Putamen (tissue), 1 donor: ENCODE measurements around the gene AKAP5.
"Not testable (repeated sequence)": the region's sequence is repeated elsewhere in the genome, so short reads cannot be mapped to it uniquely, and the experiment has no call there.

Experiments used
- DNase-seq: peaks from one replicate; pipeline ENCODE4 v3.0.0-alpha.2; 2016; ENCODE audit warnings: low spot score

Gene AKAP5

DNA sequence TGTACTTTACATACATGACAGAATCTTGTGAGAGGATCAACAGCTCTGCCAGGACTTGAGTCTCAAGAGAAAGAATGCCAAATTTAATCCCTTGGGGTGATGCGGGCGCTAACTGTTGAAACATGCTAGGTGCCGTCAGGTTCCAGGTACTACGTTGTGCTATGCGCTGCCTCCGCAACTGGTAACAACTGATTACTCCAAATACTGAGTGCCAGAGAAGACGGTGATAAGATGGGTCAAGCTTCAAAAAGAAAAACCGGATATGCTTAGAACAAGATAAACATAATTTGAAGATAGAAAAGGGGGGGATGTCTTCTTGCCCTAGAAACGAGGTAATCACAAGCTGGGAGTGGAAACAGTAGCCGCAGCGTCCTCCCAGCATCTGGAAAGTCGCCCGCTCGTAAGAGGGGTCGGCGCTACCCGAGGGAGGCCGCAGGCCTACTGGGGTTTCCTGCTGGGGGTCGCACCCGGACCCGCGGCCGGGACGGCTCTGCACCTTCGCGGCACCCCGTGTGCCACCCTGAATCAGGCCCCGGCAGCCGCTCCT, 37.7 kb downstream of the AKAP5 start:
- DNase-seq: no peak

DNA sequence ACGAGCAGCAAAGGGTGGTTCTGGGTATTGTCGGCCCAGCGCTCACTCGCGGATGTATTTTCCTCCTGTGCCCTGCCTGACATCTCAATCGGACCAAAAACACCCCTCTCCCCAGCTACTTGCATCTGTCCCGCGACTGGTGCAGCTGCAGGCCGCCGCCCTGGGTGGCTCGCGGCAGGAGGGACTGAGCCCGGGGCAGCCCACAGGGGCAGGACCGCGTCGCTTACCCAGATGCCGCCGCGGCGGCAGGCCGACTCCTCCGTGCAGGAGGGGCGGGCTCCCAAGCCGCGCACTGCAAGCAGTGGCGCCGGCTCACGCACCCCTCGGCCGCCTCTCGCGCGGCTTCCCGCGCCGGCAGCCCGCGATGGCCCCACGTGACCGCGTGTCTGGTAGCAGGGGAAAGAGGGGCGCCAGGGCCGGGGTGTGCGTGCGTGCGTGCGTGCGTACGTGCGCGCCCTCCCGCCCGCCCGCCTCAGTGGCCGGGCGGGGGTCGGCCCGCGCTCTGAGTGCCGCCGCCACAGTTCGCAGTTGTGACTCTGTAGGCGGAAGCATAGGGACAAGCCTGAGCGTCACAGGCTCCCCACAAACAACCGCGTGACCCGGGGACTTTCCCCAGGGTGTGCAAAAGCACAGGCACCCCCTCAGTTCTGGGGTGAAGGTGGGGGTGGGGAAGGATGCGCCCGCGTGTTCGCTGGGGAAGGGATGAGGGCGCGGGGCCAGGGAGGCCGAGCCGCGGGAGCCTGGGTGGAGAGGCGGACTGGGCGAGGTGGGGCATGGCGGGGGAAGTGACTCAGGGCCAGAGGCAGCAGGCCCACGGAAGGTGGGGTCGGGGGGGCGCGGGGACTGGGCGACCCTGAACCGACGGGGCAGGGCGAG, 38.4 kb downstream of the AKAP5 start, which contains the start of gene ZBTB25:
TSS of gene ZBTB25 (minus strand) at position 405 of the 876 bp plus-strand sequence. CDS start 13,305 bp downstream, outside the sequence.
- DNase-seq: peak; percentile 93

DNA sequence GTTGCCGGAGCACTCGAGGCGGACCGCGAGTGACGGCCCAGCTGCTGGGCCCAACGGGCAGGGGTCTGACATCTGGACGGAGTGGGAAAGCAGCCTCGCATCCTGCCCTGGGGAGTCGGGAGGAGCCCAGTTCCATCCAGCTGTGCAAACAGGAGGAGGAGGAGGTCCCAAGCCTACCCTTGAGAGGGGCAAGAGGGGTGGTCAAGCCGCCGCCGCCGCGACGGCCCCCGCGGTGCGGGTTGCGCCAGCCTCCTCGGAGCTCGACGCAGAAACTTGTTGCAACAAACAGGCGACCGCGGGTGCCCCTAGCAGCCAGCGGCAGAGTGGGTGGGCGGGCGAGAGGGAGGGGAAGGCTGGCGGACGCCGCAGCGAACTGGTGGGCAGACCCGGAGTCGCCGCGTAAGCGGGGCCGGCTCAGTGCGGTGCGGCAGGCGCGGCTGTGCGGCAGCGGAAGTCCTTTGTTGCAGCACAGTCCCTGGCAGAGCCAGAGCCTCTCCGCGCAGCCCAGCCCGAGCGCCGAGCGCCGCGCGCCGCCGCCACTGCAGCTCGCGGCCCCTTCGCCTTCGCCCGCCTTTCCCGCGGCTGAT, 39.1 kb downstream of the AKAP5 start, which contains the start of gene ZBTB1:
TSS of gene ZBTB1 (plus strand) at position 461 of the 587 bp plus-strand sequence. CDS start 16,735 bp downstream, outside the sequence.
- DNase-seq: peak; percentile 74

DNA sequence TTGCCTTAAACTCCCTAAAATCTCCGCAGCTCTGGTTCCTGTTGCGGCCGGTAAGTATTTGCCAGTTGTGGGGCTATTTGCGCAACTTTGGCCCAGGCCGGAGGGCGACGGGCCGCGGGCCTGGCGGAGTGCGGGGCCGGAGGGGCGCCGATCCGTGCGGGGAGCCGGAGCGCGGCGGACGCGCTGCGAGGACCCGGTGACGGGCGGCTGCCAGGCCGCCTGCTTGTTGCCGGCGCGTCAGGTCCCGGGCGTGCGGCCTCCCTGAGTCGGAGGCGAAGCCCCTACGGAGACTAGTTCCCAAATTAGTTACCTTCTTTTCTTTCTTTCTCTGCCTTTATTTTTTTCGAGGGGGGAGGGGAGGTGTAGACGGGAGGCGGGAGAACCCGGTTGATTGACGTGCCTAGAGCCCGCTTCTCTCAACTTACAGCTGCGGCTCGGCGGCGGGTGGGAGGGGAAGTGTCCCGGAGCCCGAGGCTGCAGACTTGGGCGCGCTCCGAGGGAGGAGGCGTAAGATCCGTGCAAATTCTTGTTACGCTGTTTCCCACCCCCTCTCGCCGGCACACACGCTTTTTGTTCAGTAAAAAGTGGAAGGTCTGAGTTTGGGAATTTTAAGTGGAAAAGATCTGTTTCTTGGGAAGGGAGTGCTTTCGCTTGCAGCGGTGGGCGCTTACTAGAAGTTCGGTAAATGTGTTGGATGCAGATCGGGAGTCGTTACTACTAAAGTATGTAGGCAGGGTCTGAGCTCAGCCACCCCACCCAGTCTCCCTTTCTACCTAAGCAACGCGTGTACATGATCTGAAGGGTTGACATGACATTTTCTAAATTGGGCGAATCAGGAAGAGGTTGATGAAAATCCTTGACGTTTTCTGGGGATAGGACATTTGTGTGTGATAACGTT, 39.8 kb downstream of the AKAP5 start:
- peak; percentile 92 for DNase-seq

DNA sequence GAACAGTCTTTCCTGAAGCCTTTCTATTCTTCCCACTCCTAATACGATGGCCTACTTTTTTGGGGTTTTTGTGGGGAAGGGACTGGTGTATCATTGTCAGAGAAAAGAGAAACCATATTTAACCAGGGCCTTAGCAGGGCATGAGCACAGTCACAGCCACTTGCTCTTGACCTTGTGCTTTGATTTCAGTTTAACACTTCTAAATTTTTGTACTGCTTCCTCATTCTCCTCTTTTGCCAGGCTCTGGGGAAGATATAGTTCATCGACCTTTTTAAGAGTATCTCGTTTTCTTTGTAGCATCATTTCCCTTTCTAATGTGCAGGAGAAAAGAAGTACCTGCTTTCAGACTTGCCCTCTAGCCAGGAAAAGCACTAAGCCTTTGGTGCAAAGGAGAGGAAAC, 41.4 kb downstream of the AKAP5 start:
- DNase-seq: no peak

DNA sequence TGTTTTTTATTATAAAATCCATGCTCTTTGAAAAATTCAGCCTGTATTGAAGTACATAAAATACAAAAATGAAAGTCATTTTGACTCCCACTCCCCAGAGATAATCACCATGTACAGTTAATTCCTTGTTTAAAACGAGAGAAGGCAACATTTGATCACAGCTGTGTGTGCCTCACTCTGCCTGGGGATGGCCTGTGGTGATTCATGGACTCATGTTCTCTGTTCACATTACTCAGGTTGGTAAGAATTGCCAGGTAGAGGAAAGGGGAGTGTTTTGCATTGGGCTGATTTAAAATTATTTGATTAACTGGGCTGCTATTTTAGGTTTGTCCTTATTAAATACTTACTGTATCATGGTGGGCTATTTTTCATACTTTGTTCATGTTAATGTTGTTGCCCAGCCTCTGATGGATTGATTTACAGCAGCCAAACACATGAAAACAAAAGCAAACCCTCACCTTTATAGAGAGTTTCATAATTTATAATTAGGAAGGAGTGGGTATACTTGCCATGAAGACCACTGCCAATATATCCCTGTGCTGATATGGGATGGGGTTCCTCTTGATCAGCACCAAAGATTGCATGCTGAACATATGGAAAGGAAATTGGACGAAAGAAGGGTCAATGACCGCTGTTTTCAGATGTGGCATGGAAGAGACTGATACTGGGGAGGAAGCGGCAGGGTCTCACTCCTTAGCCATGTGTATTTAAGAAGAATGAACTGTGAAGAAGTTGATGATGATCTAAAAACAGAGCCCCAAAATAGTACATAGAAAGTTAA, 42.3 kb downstream of the AKAP5 start:
- DNase-seq: no peak

GRCh38 chr14:64508215-64508776, 43.0 kb downstream of the AKAP5 start:
- no peak for DNase-seq

- DNase-seq: no peak
Measured at GRCh38 chr14:64509036-64509435, 43.7 kb downstream of the AKAP5 start.

DNA sequence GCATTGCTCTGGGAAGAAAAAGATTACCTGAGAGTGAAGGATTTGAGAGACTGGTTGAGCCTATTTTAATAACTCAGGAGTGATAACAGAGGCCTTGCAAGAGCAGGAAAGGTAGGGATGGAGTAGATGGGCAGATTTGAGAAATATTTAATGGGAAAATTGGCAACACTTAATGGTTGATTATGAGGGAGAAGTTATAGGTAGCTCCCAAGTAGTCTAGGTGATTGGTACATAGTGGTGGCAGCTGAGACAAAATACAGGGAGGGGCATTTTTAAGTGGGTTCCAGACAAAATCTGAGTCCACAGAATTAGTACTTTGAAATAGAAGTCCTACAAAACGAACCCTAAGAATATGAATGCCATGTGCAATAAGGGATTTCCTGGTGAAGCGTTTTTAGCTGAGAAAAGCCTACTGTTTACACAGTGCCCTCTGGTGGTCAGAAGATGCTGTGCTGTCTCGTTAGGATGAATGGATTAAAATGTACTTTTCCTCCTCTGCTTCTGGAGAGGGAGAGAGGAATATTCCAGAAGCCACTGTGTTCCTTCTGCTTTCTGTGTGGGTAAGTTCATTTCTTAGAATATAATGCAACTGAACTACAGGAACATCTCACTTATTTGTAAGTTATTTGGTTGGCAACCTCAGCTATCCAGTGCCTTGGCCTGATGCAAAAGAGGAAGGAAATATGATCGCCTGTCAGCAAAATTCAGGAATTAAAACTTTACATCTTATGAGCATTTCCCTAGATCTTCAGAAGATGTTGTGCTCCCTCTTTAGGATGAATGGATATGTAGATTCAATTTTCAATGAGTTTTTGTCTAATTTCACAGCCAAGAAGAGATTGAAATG, 45.7 kb downstream of the AKAP5 start:
- peak; percentile 74 for DNase-seq

GRCh38 chr14:64513271-64513670, 48.0 kb downstream of the AKAP5 start:
- DNase-seq: no peak

- no peak for DNase-seq
Measured at GRCh38 chr14:64515053-64515452, 49.8 kb downstream of the AKAP5 start.

DNA sequence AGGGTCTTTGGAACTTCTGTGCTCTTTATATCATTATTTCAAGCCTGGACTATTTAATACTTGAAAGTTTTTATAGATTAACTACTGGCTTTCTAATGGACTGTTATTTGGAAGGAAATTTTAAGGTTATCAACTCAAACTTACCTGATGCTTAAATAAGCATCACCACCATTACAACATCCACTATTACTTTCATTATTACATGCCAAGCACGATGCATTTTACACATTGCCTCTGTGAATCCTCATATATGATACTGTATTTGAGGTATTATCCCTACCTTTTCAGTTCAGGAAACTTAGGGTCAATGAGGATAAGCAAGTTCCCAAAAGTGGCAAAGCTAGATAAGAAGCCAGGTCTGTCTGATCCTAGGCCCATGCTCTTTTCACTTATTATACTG, 51.7 kb downstream of the AKAP5 start:
- no peak for DNase-seq

- DNase-seq: not testable (repeated sequence)
Measured at GRCh38 chr14:64517667-64518066, 52.4 kb downstream of the AKAP5 start.

DNA sequence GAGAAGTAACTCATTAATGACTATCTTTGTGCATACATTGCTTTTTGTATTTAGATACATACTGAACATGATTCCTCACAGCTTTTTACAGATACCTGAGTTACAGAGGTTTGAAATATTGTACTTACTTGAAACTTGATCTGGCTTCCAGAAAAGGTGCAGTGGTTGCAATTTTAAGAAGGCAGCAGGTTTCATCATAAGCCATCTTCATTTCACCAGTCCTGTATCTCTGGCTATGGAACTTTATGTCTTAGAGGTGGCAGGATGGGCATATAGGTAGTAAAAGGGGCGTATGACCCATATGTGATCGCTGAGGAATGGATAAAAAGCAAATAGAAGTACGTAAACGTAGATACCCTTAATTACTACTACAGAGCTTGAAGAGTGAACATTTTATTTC, 52.9 kb downstream of the AKAP5 start:
- no peak for DNase-seq

DNA sequence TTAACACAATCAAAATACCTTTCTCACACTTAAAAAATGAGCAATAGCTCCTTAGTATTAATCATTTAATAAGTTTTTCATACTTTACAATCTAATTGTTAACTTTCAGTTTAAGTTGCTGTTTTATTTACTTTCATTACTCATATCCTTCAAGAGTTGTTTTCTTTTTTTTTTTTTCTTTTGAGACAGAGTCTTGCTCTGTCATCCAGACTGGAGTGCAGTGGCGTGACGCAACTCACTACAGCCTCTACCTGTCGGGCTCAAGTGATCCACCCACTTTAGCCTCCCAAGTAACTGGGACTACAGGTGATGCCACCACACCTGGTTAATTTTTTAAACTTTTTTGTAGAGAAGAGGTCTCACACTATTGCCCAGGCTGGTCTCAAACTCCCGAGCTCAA, 55.4 kb downstream of the AKAP5 start:
- no peak for DNase-seq

GRCh38 chr14:64522591-64523355, 57.5 kb downstream of the AKAP5 start:
- DNase-seq: no peak
